AG09319 (cell line): ENCODE data around the gene PRAMEF5.
"Not testable (repeated sequence)": the region's sequence is repeated elsewhere in the genome, so short reads cannot be mapped to it uniquely, and the experiment has no call there.

Experiments used
- DNase-seq: peaks from one replicate; pipeline ENCODE4 v3.0.0-alpha.2; 2010; ENCODE audit warnings: low read depth; ENCODE audit errors: extremely low read depth
- TF ChIP-seq, protein P1 (sequence below): IDR thresholded peaks from 2 replicates; pipeline ENCODE4 v1.5.1; 2011; ENCODE audit warnings: low read depth, mild to moderate bottlenecking, inconsistent platforms, low read length, moderate library complexity

The PRAMEF5 gene

DNA sequence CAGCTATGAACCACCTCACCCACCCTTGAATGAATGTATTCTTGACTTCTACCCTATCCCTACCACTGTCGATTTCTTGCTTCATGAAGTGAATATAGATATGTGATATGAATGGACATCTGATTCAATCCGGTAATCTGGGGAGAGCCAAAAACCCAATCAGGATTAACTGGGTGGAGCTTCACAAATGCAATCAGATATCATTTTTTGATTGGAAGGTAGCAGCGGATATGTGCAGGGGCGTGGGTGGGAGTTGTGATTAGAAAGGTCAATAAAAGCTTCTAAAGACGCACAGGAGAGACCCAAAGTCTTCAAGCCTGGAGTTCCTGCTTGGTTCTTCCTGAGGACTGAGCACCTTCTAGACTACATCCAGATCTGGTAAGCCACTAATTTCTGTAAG, at the start of gene PRAMEF5:
Gene PRAMEF5 (plus strand): TSS at position 301 of the 400 bp plus-strand sequence. CDS start 5,071 bp downstream, outside the sequence.
- DNase-seq = not testable (repeated sequence)

DNA sequence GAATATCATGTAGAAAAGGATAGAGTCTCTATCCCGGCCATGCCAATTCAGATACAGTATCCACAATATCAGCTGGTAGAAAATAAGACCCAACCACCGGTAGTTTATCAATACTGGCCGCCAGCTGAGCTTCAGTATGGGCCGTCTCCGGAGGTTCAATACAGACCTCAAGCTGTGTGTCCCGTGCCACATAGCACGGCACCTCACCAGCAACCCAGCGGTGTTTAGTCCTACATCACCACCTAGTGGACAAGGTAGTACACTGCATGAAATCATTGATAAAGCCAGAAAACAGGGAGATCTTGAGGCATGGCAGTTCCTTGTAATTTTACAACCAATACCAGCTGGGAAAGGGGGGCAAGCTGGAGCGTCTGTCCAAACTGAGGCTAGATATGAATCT, 45.3 kb upstream of the PRAMEF5 start:
- not testable (repeated sequence) for DNase-seq

DNA sequence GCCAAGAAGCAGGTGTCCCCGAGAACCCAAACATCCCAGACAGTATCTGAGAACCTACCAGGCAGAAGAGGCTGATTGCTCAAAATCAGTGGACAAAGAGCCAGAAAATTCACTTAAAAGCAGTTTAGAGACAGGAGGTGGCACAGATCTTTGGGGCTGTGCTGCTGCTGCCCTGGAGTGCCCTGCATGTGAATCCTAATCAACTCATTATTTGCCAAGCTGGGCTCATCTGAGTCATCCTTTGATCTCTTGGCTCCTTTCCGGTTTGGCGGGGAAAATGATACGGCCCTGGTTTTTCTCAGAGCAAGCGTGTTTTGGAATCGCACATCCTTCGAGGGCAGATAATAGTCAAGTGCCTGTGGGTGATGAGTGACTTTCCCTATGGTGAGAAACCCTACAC, 37.4 kb upstream of the PRAMEF5 start:
- not testable (repeated sequence) for DNase-seq

DNA sequence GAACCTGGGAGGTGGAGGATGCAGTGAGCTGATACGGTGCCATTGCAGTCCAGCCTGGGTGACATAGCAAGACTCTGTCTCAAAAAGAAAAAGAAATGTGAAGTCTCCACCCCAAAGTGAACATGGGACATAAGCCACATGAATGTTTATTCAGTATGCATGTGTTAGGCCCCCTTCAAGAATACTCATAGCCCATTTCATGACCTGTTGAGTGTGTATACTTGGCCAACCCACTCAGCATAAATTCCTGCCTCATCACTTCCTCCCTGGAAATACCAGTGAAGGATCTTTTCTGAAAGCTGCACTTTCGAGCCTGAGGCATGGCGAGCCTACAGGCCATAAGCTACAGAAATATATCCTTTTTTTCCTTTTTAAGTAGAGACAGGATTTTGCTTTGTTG, 34.8 kb upstream of the PRAMEF5 start:
- not testable (repeated sequence) for DNase-seq

DNA sequence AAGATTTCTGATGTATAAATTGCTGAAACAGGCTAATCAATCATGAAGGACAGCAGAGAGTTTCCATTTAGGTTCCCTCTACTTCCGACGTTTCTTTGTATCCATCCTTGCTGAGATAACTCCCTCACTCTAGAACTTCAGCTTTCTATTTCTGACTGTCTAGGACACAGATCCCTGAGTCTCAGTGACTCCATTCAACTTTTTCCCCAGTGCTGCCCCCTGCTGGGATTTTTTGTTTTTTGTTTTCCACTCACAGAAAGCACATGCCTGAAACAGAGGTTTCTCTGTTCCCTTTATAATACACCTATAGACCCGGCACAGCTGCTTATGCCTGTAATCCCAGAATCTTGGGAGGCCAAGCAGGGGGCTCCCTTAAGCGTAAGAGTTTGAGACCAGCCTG, 31.2 kb upstream of the PRAMEF5 start:
- DNase-seq = not testable (repeated sequence)

DNA sequence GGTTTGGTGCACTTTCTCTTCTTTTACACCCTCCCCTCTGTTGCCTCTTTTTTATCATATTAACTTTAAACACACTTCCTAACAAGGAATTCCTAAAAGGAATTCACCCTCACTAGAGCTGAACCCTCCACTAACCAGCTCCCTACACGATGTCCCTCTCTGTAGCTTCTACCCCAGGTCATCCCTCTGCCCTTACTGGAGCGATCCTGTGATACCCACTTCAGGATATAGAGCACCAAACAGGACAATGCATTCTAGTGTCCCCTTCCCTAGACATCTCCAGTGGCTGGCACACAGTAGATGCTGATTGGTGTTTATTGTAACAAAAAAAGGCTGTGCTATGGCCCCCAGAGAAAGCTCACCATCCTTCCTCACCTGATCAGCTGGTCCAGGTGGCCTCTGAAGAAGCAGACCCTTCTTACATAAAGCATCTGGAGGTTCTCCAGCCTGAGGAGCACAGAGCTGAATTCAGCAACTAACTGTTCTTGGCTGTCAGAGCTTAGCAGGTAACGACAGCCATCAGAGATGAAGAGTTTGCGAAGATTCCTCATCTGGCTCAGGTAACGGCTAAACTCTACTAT, 29.4 kb upstream of the PRAMEF5 start:
- TF ChIP-seq, protein P1, sequence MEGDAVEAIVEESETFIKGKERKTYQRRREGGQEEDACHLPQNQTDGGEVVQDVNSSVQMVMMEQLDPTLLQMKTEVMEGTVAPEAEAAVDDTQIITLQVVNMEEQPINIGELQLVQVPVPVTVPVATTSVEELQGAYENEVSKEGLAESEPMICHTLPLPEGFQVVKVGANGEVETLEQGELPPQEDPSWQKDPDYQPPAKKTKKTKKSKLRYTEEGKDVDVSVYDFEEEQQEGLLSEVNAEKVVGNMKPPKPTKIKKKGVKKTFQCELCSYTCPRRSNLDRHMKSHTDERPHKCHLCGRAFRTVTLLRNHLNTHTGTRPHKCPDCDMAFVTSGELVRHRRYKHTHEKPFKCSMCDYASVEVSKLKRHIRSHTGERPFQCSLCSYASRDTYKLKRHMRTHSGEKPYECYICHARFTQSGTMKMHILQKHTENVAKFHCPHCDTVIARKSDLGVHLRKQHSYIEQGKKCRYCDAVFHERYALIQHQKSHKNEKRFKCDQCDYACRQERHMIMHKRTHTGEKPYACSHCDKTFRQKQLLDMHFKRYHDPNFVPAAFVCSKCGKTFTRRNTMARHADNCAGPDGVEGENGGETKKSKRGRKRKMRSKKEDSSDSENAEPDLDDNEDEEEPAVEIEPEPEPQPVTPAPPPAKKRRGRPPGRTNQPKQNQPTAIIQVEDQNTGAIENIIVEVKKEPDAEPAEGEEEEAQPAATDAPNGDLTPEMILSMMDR = no peak

DNA sequence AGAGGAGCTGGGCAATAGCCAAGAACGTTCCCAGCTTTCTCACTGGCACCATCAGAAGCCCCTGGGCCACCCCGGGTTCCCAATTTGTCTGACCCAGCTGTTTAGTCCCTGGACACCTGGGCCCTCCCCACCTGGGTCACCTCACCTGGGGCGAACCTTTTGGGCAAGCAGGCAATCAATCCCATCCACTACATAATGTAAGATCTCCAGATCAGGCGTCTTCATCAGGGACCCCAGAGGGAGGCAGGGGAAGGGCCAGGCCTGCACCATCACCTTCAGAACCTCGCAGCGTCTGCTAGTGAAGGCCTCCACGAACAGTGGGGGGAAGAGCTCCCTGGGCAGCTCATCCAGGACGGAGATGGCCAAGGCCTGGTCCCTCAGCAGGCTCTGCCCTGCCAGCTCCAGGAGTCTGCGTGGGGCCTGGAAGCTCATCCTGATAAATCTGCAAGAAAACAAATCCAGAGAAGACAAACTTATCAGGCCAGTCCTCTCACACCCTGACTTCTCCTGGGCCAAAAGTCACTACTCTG, 28.3 kb upstream of the PRAMEF5 start, which contains the start of gene PRAMEF18:
Gene PRAMEF18 (minus strand): TSS at position 480 of the 530 bp plus-strand sequence. CDS start 48 bp downstream, at position 432.
- DNase-seq = not testable (repeated sequence)

More for the DNA sequence above, 29.4 kb upstream of the PRAMEF5 start:
- no peak for DNase-seq

DNA sequence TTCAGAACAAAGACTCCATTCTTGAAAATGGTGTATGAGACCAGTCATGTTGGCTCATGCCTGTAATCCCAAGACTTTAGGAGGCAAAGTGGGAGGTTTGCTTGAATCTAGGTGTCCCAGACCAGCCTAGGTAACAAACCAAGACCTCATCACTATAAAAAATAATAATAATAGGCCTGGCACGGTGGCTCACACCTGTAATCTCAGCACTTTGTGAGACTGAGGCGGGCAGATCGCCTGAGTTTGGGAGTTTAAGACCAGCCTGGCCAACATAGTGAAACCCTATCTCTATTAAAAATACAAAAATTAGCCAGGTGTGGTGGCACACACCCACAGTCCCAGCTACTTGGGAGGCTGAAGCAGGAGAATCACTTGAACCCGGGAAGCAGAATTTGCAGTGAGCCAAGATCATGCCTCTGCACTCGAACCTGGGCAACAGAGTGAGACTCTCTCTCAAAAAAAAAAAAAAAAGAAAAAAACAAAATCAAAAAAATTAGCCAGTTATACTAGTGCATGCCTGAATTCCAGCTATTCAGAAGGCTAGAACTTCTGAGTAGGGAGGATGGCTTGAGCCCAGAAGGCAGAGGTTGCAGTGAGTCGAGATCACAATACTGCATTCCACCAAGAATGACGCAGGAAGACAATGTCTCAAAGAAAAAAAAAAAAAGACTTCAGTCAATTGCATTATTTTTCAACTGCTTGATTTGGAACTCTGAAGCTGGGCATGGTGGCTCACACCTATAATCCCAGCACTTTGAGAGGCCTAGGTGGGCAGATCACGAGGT, 26.5 kb upstream of the PRAMEF5 start:
- not testable (repeated sequence) for DNase-seq

DNA sequence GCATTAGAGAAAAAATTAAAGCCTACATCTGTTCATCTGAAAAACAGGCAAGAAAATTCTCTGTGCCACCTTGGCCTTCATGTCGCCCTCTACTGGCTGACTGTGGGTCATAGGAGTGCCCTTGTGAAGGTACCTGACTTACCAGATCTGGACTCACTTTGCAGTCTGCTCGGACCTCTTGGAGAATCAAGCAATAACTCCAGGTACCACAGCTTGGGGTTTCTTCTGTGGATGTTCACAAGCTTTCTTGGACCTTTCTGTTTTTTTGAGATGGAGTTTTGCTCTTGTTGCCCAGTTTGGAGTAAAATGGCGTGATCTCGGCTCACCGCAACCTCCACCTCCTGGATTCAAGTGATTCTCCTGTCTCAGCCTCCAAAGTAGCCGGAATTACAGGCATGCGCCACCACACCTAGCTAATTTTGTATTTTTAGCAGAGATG, 25.6 kb upstream of the PRAMEF5 start:
- no peak for DNase-seq
- TF ChIP-seq, protein P1 = no peak

DNA sequence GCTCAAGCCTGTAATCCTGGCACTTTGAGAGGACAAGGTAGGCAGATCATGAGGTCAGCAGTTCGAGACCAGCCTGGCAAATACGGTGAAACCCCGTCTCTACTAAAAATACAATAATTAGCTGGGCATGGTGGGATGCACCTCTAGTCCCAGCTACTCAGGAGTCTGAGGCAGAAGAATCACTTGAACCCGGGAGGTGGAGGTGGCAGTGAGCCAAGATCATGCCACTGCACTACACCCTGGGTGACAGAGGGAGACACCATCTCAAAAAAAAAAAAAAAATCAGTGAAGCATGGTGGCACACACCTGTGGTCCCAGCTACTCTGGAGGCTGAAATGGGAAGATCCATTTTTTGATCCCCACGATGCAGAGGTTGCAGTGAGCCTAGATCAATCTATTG, 23.9 kb upstream of the PRAMEF5 start:
- DNase-seq = not testable (repeated sequence)

DNA sequence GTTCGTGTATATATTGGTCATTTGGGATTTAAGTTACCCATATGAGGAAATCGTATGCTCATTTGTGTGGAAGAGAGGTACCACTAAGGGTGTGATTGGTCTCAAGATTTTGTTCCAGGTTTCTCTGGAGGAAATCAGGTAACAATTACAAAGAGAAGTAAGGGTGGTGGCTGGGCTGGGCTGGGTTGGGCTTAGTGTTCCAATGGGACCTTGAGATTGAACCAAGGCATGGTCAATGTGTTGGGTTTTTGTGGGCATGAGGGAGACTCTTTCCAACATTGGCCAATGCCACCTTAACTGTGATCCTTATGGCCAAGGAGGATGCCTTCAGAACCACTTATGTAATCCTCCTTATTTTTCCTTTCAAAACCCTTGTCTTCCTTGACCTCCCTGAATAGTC, 23.4 kb upstream of the PRAMEF5 start:
- not testable (repeated sequence) for DNase-seq

DNA sequence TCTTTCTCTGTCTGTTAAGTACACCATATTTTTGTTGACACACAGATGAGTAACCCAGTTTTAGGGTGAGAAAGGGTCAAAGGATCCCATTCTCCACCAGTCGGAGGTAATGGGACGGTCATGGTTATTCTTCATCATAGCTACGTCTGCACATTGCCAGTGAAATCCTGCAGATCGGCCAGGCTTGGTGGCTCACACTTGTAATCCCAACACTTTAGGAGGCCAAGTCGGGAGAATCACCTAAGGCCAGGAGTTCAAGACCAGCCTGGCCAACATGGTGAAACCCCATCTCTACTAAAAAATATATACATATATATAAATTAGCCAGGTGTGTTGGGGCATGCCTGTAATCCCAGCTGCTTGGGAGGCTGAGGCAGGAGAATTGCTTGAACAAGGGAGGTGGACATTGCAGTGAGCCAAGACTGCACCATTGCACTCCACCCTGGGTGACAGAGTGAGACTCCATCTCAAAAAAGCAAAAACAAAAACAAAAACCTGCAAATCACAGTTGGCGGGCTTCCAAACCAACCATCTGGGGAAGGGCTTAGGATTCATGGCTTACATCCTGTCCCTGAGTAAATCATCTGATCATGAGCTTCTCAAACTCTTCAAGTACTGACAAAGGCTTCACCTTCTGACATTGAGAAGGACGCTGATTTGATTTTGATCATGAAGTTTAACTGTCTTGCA, 22.8 kb upstream of the PRAMEF5 start:
- not testable (repeated sequence) for DNase-seq

DNA sequence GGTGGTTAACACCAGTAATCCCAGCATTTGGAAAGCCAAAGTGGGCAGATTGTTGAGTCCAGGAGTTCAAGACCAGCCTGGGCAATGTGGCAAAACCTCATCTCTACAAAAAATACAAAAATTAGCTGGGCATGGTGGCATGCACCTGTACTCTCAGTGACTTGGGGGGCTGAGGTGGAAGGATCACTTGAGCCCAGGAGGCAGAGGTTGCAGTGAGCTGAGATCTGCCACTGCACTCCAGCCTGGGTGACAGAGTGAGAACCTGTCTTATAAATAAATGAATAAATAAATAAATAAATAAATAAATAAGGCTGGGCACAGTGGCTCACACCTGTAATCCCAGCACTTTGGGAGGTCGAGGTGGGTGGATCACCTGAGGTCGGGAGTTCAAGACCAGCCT, 21.9 kb upstream of the PRAMEF5 start:
- not testable (repeated sequence) for DNase-seq

DNA sequence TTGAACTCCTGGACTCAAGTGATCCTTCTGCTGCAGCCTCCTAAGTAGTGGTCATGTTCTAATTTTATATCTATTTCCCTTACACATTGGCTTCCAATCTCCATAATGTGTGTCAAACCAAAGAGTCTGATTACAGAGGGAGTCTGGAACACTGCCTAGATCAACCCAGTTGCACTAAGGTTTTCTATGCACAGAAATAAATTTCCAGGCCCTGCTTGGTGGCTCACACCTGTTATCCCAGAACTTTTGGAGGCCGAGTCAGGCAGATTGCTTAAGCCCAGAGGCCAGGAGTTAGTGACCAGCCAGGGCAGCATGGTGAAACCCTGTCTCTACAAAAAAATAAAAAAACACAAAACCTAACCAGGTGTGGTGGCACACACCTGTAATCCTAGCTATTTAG, 19.9 kb upstream of the PRAMEF5 start:
- not testable (repeated sequence) for DNase-seq

DNA sequence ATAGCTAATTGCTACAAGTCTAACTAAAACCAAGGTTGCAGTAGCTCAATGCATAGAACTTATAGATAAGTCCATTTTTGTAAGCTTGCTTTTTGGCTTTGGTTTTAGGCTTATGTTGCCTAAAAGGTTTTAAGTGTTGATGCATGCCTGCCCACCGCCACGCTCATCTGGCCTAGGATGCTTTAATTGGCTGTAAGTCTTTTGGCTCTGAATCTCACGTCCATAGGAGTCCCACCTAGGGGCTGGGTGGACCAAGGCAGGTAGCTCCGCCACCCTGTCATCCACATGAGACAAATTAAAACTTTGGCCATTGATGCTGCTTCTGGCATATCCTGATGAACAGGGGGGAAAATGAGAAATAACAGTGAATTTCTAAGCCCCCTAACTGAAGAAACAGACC, 16.4 kb upstream of the PRAMEF5 start:
- not testable (repeated sequence) for DNase-seq

DNA sequence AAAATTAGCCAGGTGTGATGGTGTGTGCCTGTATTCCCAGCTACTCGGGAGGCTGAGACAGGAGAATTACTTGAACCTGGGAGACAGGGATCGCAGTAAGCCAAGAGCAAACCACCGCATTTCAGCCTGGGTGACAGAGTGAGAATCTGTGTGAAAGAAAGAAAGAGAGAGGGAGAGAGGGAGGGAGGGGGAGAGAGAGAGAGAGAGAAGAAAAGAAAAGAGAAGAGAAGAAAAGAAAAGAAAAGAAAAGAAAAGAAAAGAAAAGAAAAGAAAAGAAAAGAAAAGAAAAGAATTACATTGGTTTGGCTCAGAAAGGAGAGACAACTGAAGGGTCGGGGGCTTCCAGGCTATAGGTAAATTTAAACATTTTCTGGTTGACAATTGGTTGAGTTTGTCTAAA, 14.4 kb upstream of the PRAMEF5 start:
- DNase-seq = not testable (repeated sequence)

DNA sequence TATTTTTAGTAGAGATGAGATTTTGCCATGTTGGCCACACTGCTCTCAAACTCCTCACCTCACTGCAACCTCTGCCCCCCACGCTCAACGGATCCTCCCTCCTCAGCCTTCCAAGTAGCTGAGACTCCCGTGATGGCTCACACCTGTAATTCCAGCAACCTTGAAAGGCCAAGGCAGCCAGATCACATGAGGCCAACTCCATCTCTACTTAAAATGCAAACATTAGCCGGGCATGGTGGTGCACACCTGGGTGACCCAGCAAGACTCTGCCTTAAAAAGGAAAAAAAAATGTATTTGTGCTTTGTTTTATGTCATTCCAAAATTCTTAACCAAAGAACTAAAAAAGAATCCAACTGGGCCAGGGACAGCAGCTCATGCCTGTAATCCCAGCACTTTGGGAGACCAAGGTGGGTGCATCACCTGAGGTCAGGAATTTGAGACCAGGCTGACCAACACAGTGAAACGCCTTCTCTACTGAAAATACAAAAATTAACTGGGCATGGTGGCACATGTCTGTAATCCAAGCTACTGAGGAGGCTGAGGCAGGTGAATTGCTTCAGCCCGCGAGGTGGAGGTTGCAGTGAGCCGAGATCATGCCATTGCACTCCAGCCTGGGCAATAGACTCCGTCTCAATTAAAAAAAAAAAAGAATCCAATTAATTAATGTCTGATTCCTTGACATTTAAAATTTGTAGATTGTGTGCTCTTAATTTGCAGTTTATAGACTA, 10.3 kb upstream of the PRAMEF5 start:
- DNase-seq = not testable (repeated sequence)
